GM23338 (cell line): Measurements from ENCODE around the gene MYO16. TPM values are rescaled to one million over a fixed set of nuclear protein-coding genes. Genes with fewer than 3 reads are reported as not detected.

Source experiments
- CTCF ChIP-seq, 2 experiments: fragments of 200-600 bp in 1 of 2; sonication (generic) in 1 of 2; conservative IDR thresholded peaks; 2 replicates each; pipeline versions ENCODE4 v1.5.1 to v1.6.1; 2016 to 2017; ENCODE audit warnings: antibody characterized with exemption in 2 of 2, low read depth in 2 of 2, mild to moderate bottlenecking in 2 of 2, moderate library complexity in 1 of 2
- ETS1 ChIP-seq: IDR thresholded peaks from 2 replicates; pipeline ENCODE4 v1.6.1; 2016; ENCODE audit warnings: antibody characterized with exemption
- EZH2 ChIP-seq: fragments of 200-600 bp; sonication (generic); IDR thresholded peaks from one replicate; pipeline ENCODE4 v1.8.0; 2017; ENCODE audit warnings: antibody characterized with exemption, mild to moderate bottlenecking, low read depth; ENCODE audit not compliant: unreplicated experiment
- NANOG ChIP-seq: IDR thresholded peaks from 2 replicates; pipeline ENCODE4 v1.6.1; 2016; ENCODE audit warnings: antibody characterized with exemption, borderline replicate concordance
- REST ChIP-seq: IDR thresholded peaks from one replicate; pipeline ENCODE4 v1.6.1; 2018; ENCODE audit warnings: antibody characterized with exemption; ENCODE audit not compliant: unreplicated experiment
- ZNF462 ChIP-seq: fragments of 250-450 bp; sonication (Bioruptor Pico); IDR thresholded peaks from 2 replicates; pipeline ENCODE4 v1.5.0; 2020; ENCODE audit warnings: mild to moderate bottlenecking, moderate library complexity
- polyA plus RNA-seq: library from polyadenylated mRNA; unstranded; fragments of >200 nt; fragmentation: Nextera tagmentation; extraction: Ambion mirVana; gene quantifications from 2 replicates; pipeline ENCODE4 v1.2.1, GENCODE V29; 2016
- total RNA-seq: library from RNA; depleted of rRNA; stranded (reverse); fragments of >200 nt; shearing (Covaris generic); gene quantifications from 2 replicates; pipeline ENCODE4 v1.2.3, GENCODE V29; 2014

Gene MYO16
- total and polyA plus RNA-seq, 2 experiments from 2014 or later = 0.10 to 0.13 TPM

- TF ChIP-seq ZNF462 (CRISPR knock-in tag) = no peak
- TF ChIP-seq ETS1 = no peak
- TF ChIP-seq REST = no peak
- no peak for TF ChIP-seq CTCF (conservative IDR thresholded peaks at IDR 0.05; ENCODE audit: low read depth in 2 of 2)
- no peak for TF ChIP-seq NANOG
- no peak for TF ChIP-seq EZH2
Observed at GRCh38 chr13:108850691-108851090, 221.3 kb downstream of the MYO16 start (continued).
